OCI-LY3 (cell line): Measurements from ENCODE around the gene ESD.

ENCODE experiments used
- H2AFZ ChIP-seq: fragments of 200-600, 300-600 bp; shearing (Covaris generic); 2 replicates; pipeline ENCODE4 v1.6.0; 2014; ENCODE audit warnings: antibody characterized with exemption, low read depth, low read length
- H3K27ac ChIP-seq: fragments of 200-600, 300-600 bp; sonication (generic); 2 replicates; pipeline ENCODE4 v1.5.1; 2014; ENCODE audit warnings: mild to moderate bottlenecking, low read length, moderate library complexity, mixed read lengths
- H3K27me3 ChIP-seq: fragments of 200-600, 300-600 bp; sonication (generic); 2 replicates; pipeline ENCODE4 v1.6.1; 2014; ENCODE audit warnings: low read depth, low read length, mixed read lengths
- H3K36me3 ChIP-seq: fragments of 200-600, 300-600 bp; sonication (generic); replicated peaks from 2 replicates; pipeline ENCODE3; 2014; ENCODE audit warnings: low read depth, low read length, mixed read lengths
- H3K4me1 ChIP-seq: fragments of 300-600, 200-600 bp; sonication (generic); 2 replicates; pipeline ENCODE4 v1.6.1; 2014; ENCODE audit warnings: low read length, mixed read lengths
- H3K4me2 ChIP-seq: fragments of 200-600, 300-600 bp; sonication (generic); 2 replicates; pipeline ENCODE4 v1.6.1; 2014; ENCODE audit warnings: low read length, mixed read lengths
- H3K4me3 ChIP-seq: fragments of 300-600, 200-600 bp; sonication (generic); 2 replicates; pipeline ENCODE4 v1.5.1; 2014; ENCODE audit warnings: antibody characterized with exemption, mild to moderate bottlenecking, low read length, moderate library complexity
- H3K79me2 ChIP-seq: fragments of 300-600, 200-600 bp; shearing (Covaris generic); 2 replicates; pipeline ENCODE4 v1.6.1; 2014; ENCODE audit warnings: mild to moderate bottlenecking, low read length, mixed read lengths
- H3K9ac ChIP-seq: fragments of 300-600, 200-600 bp; shearing (Covaris generic); 2 replicates; pipeline ENCODE4 v1.6.0; 2014; ENCODE audit warnings: mild to moderate bottlenecking, low read length, moderate library complexity
- H3K9me3 ChIP-seq: fragments of 200-600, 300-600 bp; shearing (Covaris generic); 2 replicates; pipeline ENCODE4 v1.6.1; 2014; ENCODE audit warnings: low read length, mixed read lengths; ENCODE audit not compliant: insufficient read depth
- H4K20me1 ChIP-seq: fragments of 200-600, 300-600 bp; sonication (generic); 2 replicates; pipeline ENCODE4 v1.6.1; 2016; ENCODE audit warnings: low read length, mixed read lengths; ENCODE audit not compliant: insufficient read depth
- CTCF ChIP-seq: fragments of 200-600, 300-600 bp; sonication (generic); IDR thresholded peaks from 2 replicates; pipeline ENCODE4 v1.5.1; 2014; ENCODE audit warnings: antibody characterized with exemption, low read length, low read depth
- EZH2phosphoT487 ChIP-seq: fragments of 200-600 bp; shearing (Covaris generic); IDR thresholded peaks from 2 replicates; pipeline ENCODE4 v1.6.1; 2018; ENCODE audit warnings: antibody characterized with exemption, mixed run types, low read depth

Gene ESD

GRCh38 chr13:46735425-46735824 lies 61.5 kb downstream of the ESD start:
- no peaks in the 10 kb centered on the region for H3K27me3 ChIP-seq
- H3K9ac ChIP-seq, result no peak overlapping the region
- no peaks in the 10 kb centered on the region for H3K79me2 ChIP-seq
- H3K9me3 ChIP-seq, result no peaks in the 10 kb centered on the region
- no peak for TF ChIP-seq EZH2phosphoT487
- TF ChIP-seq CTCF, result no peak
- no peak overlapping the region for H3K4me3 ChIP-seq
- peaks cover 27% of the 10 kb centered on the region for H3K36me3 ChIP-seq
- H3K27ac ChIP-seq, result no peak overlapping the region
- H2AFZ ChIP-seq, result no peak overlapping the region
- no peak overlapping the region for H3K4me2 ChIP-seq
- peaks cover 8% of the 10 kb centered on the region for H3K4me1 ChIP-seq
- H4K20me1 ChIP-seq, result no peaks in the 10 kb centered on the region

GRCh38 chr13:46731535-46731934 lies 65.4 kb downstream of the ESD start:
- Histone ChIP-seq H3K9me3 (no peaks in the 10 kb centered on the region), H3K79me2 (no peaks in the 10 kb centered on the region), H3K4me3 (no peak overlapping the region), H3K36me3 (peaks cover 40% of the 10 kb centered on the region), H3K9ac (no peak overlapping the region), H3K4me2 (no peak overlapping the region), H3K27ac (no peak overlapping the region), H4K20me1 (no peaks in the 10 kb centered on the region), H2AFZ (no peak overlapping the region), H3K27me3 (no peaks in the 10 kb centered on the region), H3K4me1 (peaks cover 6% of the 10 kb centered on the region)
- TF ChIP-seq CTCF (no peak), EZH2phosphoT487 (no peak)

- peaks cover 61% of the 10 kb centered on the region for H3K36me3 ChIP-seq
- TF ChIP-seq EZH2phosphoT487, result no peak
- TF ChIP-seq CTCF, result peak; percentile 43
- H3K79me2 ChIP-seq, result no peaks in the 10 kb centered on the region
- no peaks in the 10 kb centered on the region for H4K20me1 ChIP-seq
- no peaks in the 10 kb centered on the region for H3K4me1 ChIP-seq
- H2AFZ ChIP-seq, result no peak overlapping the region
- H3K4me3 ChIP-seq, result no peak overlapping the region
- no peaks in the 10 kb centered on the region for H3K9me3 ChIP-seq
- no peak overlapping the region for H3K4me2 ChIP-seq
- H3K9ac ChIP-seq, result no peak overlapping the region
- no peak overlapping the region for H3K27ac ChIP-seq
- H3K27me3 ChIP-seq, result no peaks in the 10 kb centered on the region
Observed at GRCh38 chr13:46728777-46729176, 68.2 kb downstream of the ESD start.

GRCh38 chr13:46726347-46726746 lies 70.6 kb downstream of the ESD start:
- Histone ChIP-seq H3K27ac (no peak overlapping the region), H3K4me3 (no peak overlapping the region), H3K36me3 (peaks cover 57% of the 10 kb centered on the region), H3K9ac (no peak overlapping the region), H3K9me3 (no peaks in the 10 kb centered on the region), H4K20me1 (no peaks in the 10 kb centered on the region), H3K27me3 (no peaks in the 10 kb centered on the region), H3K79me2 (no peaks in the 10 kb centered on the region), H2AFZ (no peak overlapping the region), H3K4me2 (no peak overlapping the region), H3K4me1 (no peaks in the 10 kb centered on the region)
- TF ChIP-seq CTCF, result no peak
- no peak for TF ChIP-seq EZH2phosphoT487
